CD8-positive, alpha-beta memory T cell (primary cell): Measurements from ENCODE around the gene ZMIZ1. TPM values are rescaled to one million over a fixed set of nuclear protein-coding genes. Genes with fewer than 3 reads are reported as not detected.

ENCODE experiments used
- CTCF ChIA-PET: fragments of 350-600 bp; sonication (Branson Sonifier 250); formaldehyde crosslinking; loops from one replicate; lab custom pipeline; 2021; ENCODE audit warnings: antibody characterized with exemption; lab: Charles Lee
- POLR2A ChIA-PET: fragments of 350-600 bp; sonication (Branson Sonifier 250); formaldehyde crosslinking; loops from one replicate; lab custom pipeline; 2021; ENCODE audit warnings: antibody characterized with exemption; lab: Charles Lee
- DNase-seq, 5 donors: peaks; one replicate each; pipeline versions ENCODE4 v3.0.0 to v3.0.0-alpha.2; 2020 to 2022; ENCODE audit warnings: mixed read lengths in 1 of 5
- H3K27ac ChIP-seq: one replicate; pipeline ENCODE4 v1.7.0; 2013; ENCODE audit warnings: low read depth, mild to moderate bottlenecking, low read length, moderate library complexity
- H3K27me3 ChIP-seq: 2 replicates; pipeline ENCODE4 v1.7.0; 2013; ENCODE audit warnings: low read length, mild to moderate bottlenecking; ENCODE audit not compliant: insufficient read depth, poor library complexity, severe bottlenecking
- H3K36me3 ChIP-seq: 2 replicates; pipeline ENCODE4 v1.7.0; 2013; ENCODE audit warnings: mild to moderate bottlenecking, low read length, moderate library complexity; ENCODE audit not compliant: insufficient read depth
- H3K4me1 ChIP-seq: 2 replicates; pipeline ENCODE4 v1.7.0; 2013; ENCODE audit warnings: mild to moderate bottlenecking, low read length, moderate library complexity; ENCODE audit not compliant: insufficient read depth
- H3K4me3 ChIP-seq: 2 replicates; pipeline ENCODE4 v1.7.0; 2013; ENCODE audit warnings: mild to moderate bottlenecking, low read length
- H3K9me3 ChIP-seq: 2 replicates; pipeline ENCODE4 v1.7.0; 2013; ENCODE audit warnings: mild to moderate bottlenecking, low read length
- H3K27ac Mint-ChIP-seq, 8 donors: one replicate each; pipeline ENCODE4 v1.8.0; 2020 to 2021; ENCODE audit warnings: mixed read lengths in 8 of 8, mild to moderate bottlenecking in 6 of 8, inconsistent platforms in 3 of 8, moderate library complexity in 3 of 8
- H3K27me3 Mint-ChIP-seq, 2 donors: one replicate each; pipeline ENCODE4 v1.8.0; 2020 to 2021; ENCODE audit warnings: mixed read lengths in 2 of 2, mild to moderate bottlenecking in 1 of 2, moderate library complexity in 1 of 2
- H3K36me3 Mint-ChIP-seq, 3 donors: one replicate each; pipeline ENCODE4 v1.8.0; 2020 to 2021; ENCODE audit warnings: mixed read lengths in 3 of 3, inconsistent platforms in 1 of 3, mild to moderate bottlenecking in 1 of 3
- H3K4me1 Mint-ChIP-seq, 3 donors: one replicate each; pipeline ENCODE4 v1.8.0; 2020 to 2021; ENCODE audit warnings: mixed read lengths in 3 of 3, inconsistent platforms in 1 of 3, mild to moderate bottlenecking in 1 of 3
- H3K4me3 Mint-ChIP-seq, 7 donors: one replicate each; pipeline ENCODE4 v1.8.0; 2020 to 2021; ENCODE audit warnings: mixed read lengths in 7 of 7, mild to moderate bottlenecking in 6 of 7, moderate library complexity in 4 of 7, inconsistent platforms in 2 of 7
- H3K9me3 Mint-ChIP-seq, 5 donors: one replicate each; pipeline ENCODE4 v1.8.0; 2020 to 2022; ENCODE audit warnings: mixed read lengths in 5 of 5, mild to moderate bottlenecking in 3 of 5, moderate library complexity in 2 of 5, inconsistent platforms in 1 of 5
- polyA plus RNA-seq: library from polyadenylated mRNA; unstranded; fragments of 300-500 nt; fragmentation: Illumina TruSeq; gene quantifications from one replicate; pipeline ENCODE4 v1.2.3, GENCODE V29; 2021
- total RNA-seq, 2 experiments: library from RNA; stranded (reverse); gene quantifications; one replicate each; pipeline ENCODE4 v1.2.3, GENCODE V29; 2021

ZMIZ1 gene
- total and polyA plus RNA-seq, 3 experiments from 2014 or later, result 8.0 to 36.3 (median 34.7) TPM

DNA sequence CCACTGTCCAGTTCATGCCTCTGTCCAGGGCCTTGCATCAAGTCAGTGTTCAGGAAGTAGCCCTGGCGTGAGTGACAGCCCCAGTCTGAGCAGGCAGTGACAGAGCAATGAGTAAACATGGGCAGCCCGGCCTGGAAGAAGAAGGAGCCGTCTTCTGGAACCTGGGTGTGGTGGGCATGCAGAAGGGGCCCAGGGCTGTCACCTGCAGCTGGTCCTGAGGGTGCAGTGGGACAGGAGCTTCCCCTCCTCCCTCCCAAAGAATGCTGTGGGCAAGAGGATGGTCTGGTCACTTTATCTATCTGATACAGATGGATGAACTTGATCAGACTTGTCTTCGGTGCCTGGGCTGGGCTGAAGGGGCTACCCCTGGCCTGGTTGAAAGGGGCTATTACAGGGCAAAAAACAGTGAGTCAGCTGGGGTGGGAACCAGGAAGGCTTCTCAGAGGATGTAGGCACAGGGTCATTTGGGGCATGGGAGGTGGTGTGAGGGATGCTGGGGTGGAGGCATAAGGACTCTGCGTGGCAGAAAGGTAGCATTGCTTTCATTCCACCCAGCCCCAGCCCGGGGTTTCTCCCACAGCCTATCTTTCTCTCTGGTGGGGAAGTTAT, 235.8 kb downstream of the ZMIZ1 start:
- no peaks in the 10 kb centered on the region for H3K9me3 ChIP-seq
- H3K4me3 ChIP-seq, result no peak overlapping the region
- POLR2A ChIA-PET, result no interaction called here
- peaks cover 13% of the 10 kb centered on the region for H3K36me3 ChIP-seq
- Mint-ChIP-seq H3K36me3 (peaks cover 6 to 87% (median 13%) of the 10 kb centered on the region in 3 donors), H3K9me3 (no peaks in the 10 kb centered on the region), H3K27ac (peak overlapping the region in 2 of 8 donors; percentile 29 to 76), H3K4me3 (no peak overlapping the region), H3K27me3 (no peaks in the 10 kb centered on the region), H3K4me1 (no peaks in the 10 kb centered on the region)
- no peaks in the 10 kb centered on the region for H3K27me3 ChIP-seq
- DNase-seq, result no peak
- no peaks in the 10 kb centered on the region for H3K4me1 ChIP-seq
- CTCF ChIA-PET, result interaction anchor here (1.2 to 1.4 kb wide), 3 partner anchors 14 to 42 kb away, joined by 3 read pairs; no protein-coding TSS in a partner anchor
- no peak overlapping the region for H3K27ac ChIP-seq

DNA sequence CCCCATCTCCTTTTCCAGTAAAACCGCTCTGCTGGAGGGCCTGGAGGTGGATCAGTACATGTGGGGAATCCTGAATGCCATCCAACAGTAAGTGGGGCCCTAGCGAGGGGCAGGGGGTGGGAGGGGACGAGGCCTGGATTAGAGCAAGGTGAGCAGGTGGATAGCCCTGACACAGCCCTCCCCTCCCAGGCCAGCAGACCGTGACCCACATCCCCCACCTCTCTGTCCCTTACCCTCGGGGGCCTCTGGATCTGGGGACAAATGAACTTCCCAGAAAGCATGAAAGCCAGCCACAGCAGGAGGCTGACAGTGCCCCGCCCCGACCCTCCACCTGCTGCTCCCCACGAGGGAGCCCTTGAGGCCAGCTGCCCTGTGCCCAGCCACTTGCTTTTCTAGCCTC, 236.7 kb downstream of the ZMIZ1 start:
- Mint-ChIP-seq H3K36me3 (peaks cover 6 to 78% (median 13%) of the 10 kb centered on the region in 3 donors), H3K4me3 (no peak overlapping the region), H3K4me1 (no peaks in the 10 kb centered on the region), H3K27ac (no peak overlapping the region), H3K9me3 (no peaks in the 10 kb centered on the region), H3K27me3 (no peaks in the 10 kb centered on the region)
- ChIA-PET POLR2A (no interaction called here), CTCF (interaction anchor here (1.2 kb wide), 1 partner anchor 41 kb away, joined by 3 read pairs; no protein-coding TSS in a partner anchor)
- DNase-seq, result no peak
- H3K36me3 ChIP-seq, result peaks cover 13% of the 10 kb centered on the region
- H3K4me3 ChIP-seq, result no peak overlapping the region
- no peak overlapping the region for H3K27ac ChIP-seq
- no peaks in the 10 kb centered on the region for H3K27me3 ChIP-seq
- H3K9me3 ChIP-seq, result no peaks in the 10 kb centered on the region
- no peaks in the 10 kb centered on the region for H3K4me1 ChIP-seq

- no peaks in the 10 kb centered on the region for H3K9me3 Mint-ChIP-seq
- H3K4me1 Mint-ChIP-seq, result no peaks in the 10 kb centered on the region
- no peak for DNase-seq
- CTCF ChIA-PET, result no interaction called here
- Histone ChIP-seq H3K9me3 (no peaks in the 10 kb centered on the region), H3K27me3 (no peaks in the 10 kb centered on the region), H3K36me3 (peaks cover 13% of the 10 kb centered on the region), H3K4me3 (no peak overlapping the region), H3K27ac (no peak overlapping the region), H3K4me1 (no peaks in the 10 kb centered on the region)
- POLR2A ChIA-PET, result no interaction called here
- H3K27me3 Mint-ChIP-seq, result no peaks in the 10 kb centered on the region
- no peak overlapping the region for H3K27ac Mint-ChIP-seq
- peaks cover 6 to 77% (median 13%) of the 10 kb centered on the region in 3 donors for H3K36me3 Mint-ChIP-seq
- no peak overlapping the region for H3K4me3 Mint-ChIP-seq
These were observed 237.2 kb downstream of the ZMIZ1 start for GRCh38 chr10:79305988-79306387.

DNA sequence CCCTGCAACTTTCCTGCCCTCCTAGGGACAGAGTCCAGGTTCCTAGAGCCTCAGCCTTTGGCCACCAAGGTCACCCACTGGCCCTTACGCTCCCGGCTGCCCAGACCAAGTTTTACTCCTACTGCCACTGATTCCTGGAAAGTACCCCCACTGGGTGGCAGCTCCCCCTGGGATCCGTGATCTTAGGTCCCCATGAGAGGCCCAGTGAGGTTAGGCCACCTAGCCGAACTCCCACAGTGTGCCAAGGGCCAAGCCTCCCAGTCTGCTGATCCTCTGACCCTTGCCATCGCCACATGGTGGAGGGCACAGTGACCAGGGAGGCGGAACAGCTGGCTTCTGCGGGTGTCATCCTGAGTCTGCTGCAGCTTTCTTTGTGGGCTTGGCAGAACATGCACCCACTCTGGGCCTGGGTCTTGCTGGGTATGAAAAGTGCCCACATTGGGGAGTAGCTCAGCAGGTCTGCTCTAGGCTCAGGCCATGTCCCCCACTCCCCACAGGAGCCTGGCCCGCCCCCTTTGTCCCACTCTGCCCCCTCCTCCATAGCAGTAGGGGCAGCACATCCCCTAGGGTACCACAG, 238.0 kb downstream of the ZMIZ1 start:
- Mint-ChIP-seq H3K27me3 (no peaks in the 10 kb centered on the region), H3K4me1 (no peaks in the 10 kb centered on the region), H3K36me3 (peaks cover 6 to 71% (median 13%) of the 10 kb centered on the region in 3 donors), H3K27ac (peak overlapping the region in 1 of 8 donors; percentile 51), H3K9me3 (no peaks in the 10 kb centered on the region), H3K4me3 (no peak overlapping the region)
- Histone ChIP-seq H3K27me3 (no peaks in the 10 kb centered on the region), H3K4me1 (no peaks in the 10 kb centered on the region), H3K27ac (no peak overlapping the region), H3K9me3 (no peaks in the 10 kb centered on the region), H3K4me3 (no peak overlapping the region), H3K36me3 (peaks cover 7% of the 10 kb centered on the region)
- POLR2A ChIA-PET, result no interaction called here
- CTCF ChIA-PET, result no interaction called here
- DNase-seq, result no peak

DNA sequence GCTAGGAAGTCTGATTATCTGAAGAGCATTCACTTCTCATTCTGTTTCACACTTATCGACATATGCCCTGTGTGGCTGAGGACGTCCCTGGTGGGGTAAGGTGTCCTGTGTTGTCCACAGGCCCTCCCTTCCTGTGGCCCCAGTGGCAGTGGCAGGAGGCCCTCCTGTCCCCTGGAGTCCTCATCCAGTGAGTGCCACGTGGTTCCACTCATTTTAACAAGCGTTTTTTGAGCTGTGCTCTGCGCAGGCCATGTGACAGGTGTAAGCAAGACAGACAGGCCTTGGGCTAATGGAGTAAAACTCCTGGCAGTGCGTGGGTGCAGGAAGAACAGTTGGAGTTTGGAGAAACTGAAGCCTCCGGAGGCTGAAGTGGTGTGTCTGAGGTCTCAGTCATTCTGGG, 239.2 kb downstream of the ZMIZ1 start:
- Mint-ChIP-seq H3K27ac (peak overlapping the region in 2 of 8 donors; percentile 8 to 85), H3K36me3 (peaks cover 6 to 70% (median 10%) of the 10 kb centered on the region in 3 donors), H3K4me1 (no peaks in the 10 kb centered on the region), H3K27me3 (no peaks in the 10 kb centered on the region), H3K4me3 (no peak overlapping the region), H3K9me3 (no peaks in the 10 kb centered on the region)
- no peak for DNase-seq
- ChIA-PET POLR2A (no interaction called here), CTCF (interaction anchor here (1.5 kb wide), 1 partner anchor 67 kb away, joined by 4 read pairs; no protein-coding TSS in a partner anchor)
- H3K27me3 ChIP-seq, result no peaks in the 10 kb centered on the region
- H3K4me1 ChIP-seq, result no peaks in the 10 kb centered on the region
- H3K9me3 ChIP-seq, result no peaks in the 10 kb centered on the region
- H3K27ac ChIP-seq, result no peak overlapping the region
- H3K36me3 ChIP-seq, result peaks cover 6% of the 10 kb centered on the region
- H3K4me3 ChIP-seq, result no peak overlapping the region

- no peaks in the 10 kb centered on the region for H3K27me3 Mint-ChIP-seq
- H3K27ac ChIP-seq, result no peak overlapping the region
- no peaks in the 10 kb centered on the region for H3K4me1 ChIP-seq
- H3K9me3 Mint-ChIP-seq, result no peaks in the 10 kb centered on the region
- no peak overlapping the region for H3K4me3 Mint-ChIP-seq
- POLR2A ChIA-PET, result no interaction called here
- CTCF ChIA-PET, result interaction anchor here (0.9 to 1.5 kb wide), 2 partner anchors 66 to 114 kb away, joined by 3 to 4 read pairs; no protein-coding TSS in a partner anchor
- peaks cover 6 to 69% (median 10%) of the 10 kb centered on the region in 3 donors for H3K36me3 Mint-ChIP-seq
- H3K27ac Mint-ChIP-seq, result peak overlapping the region in 2 of 8 donors; percentile 10 to 13
- no peaks in the 10 kb centered on the region for H3K27me3 ChIP-seq
- no peak for DNase-seq
- no peaks in the 10 kb centered on the region for H3K9me3 ChIP-seq
- H3K36me3 ChIP-seq, result peaks cover 6% of the 10 kb centered on the region
- H3K4me1 Mint-ChIP-seq, result no peaks in the 10 kb centered on the region
- H3K4me3 ChIP-seq, result no peak overlapping the region
These were observed 240.4 kb downstream of the ZMIZ1 start for GRCh38 chr10:79308969-79309665.

DNA sequence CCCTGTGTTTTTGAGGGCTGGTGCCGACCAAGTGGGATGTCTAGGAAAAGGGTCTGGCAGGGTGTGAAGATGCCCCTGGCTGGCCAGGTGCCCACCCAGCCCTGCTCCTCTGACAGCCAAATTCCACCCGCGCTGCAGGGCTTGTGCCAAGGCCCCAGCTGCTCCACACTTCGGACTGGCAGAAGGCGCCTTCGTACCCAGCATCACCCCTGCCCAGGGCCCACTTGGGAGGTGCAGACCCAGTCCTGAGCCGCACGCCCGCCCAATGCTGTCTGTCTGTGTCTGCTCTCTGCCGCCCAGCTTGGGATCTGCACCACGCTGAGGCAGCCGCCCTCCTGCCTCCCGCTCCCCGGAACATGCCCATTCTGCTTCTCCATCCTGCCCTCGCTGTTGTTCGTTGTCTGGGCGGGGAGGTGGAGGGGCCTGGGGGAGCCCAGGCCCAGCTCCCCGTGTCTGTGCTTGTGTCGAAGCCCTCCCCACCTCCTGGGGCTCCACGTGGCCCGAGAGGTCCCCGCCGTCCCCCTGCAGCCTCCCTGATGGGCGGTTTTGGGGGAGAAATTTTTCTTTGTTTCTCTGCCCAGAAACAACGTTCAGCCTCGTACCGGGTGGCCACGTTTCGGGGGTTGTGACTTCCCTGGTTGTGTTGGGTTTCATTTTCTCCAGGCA, 241.6 kb downstream of the ZMIZ1 start:
- H3K4me1 ChIP-seq, result no peaks in the 10 kb centered on the region
- Mint-ChIP-seq H3K9me3 (no peaks in the 10 kb centered on the region), H3K4me3 (no peak overlapping the region), H3K27me3 (no peaks in the 10 kb centered on the region), H3K27ac (no peak overlapping the region), H3K4me1 (peaks cover 0 to under 1% (median 0%) of the 10 kb centered on the region in 3 donors), H3K36me3 (peaks cover 6 to 59% (median 10%) of the 10 kb centered on the region in 3 donors)
- ChIA-PET POLR2A (no interaction called here), CTCF (no interaction called here)
- no peaks in the 10 kb centered on the region for H3K9me3 ChIP-seq
- peaks cover 6% of the 10 kb centered on the region for H3K36me3 ChIP-seq
- H3K27me3 ChIP-seq, result no peaks in the 10 kb centered on the region
- DNase-seq, result no peak
- no peak overlapping the region for H3K27ac ChIP-seq
- no peak overlapping the region for H3K4me3 ChIP-seq
